K562 (cell line): Measurements from ENCODE around the gene RBL1.

Experiments used
- CBFA2T3 ChIP-seq: fragments of 450-650 bp; IDR thresholded peaks from 2 replicates; pipeline ENCODE4 v1.6.1; 2017
- CHD1 ChIP-seq: fragments of 200-600 bp; sonication (generic); IDR thresholded peaks from one replicate; pipeline ENCODE4 v1.6.1; 2012; ENCODE audit warnings: mild to moderate bottlenecking, moderate library complexity, low read length, inconsistent platforms
- EP300 ChIP-seq: IDR thresholded peaks from 2 replicates; pipeline ENCODE4 v1.6.1; 2012; ENCODE audit warnings: low read length, improper control_type of control experiment
- GABPA ChIP-seq: fragments of 200-800 bp; sonication (Bioruptor generic); conservative IDR thresholded peaks from 2 replicates; pipeline ENCODE4 v1.6.1; 2016; ENCODE audit warnings: low read depth, missing genetic modification characterization, missing compliant biosample characterization
- GABPB2 ChIP-seq: fragments of 250-450 bp; sonication (Bioruptor Pico); conservative IDR thresholded peaks from 2 replicates; pipeline ENCODE4 v1.5.1; 2021; ENCODE audit warnings: mild to moderate bottlenecking
- GTF2F1 ChIP-seq: IDR thresholded peaks from 2 replicates; pipeline ENCODE4 v1.6.1; 2011; ENCODE audit warnings: low read depth, low read length, improper control_type of control experiment
- LEF1 ChIP-seq: fragments of 450-650 bp; IDR thresholded peaks from 2 replicates; pipeline ENCODE4 v1.6.1; 2016; ENCODE audit warnings: mild to moderate bottlenecking
- PHF21A ChIP-seq: fragments of 450-650 bp; IDR thresholded peaks from 2 replicates; pipeline ENCODE4 v1.6.1; 2017; ENCODE audit warnings: low read depth, borderline replicate concordance
- SETDB1 ChIP-seq: IDR thresholded peaks from one replicate; pipeline ENCODE4 v1.6.1; 2012; ENCODE audit warnings: low read length, control low read depth, inconsistent platforms
- TARDBP ChIP-seq: fragments of 450-650 bp; IDR thresholded peaks from 2 replicates; pipeline ENCODE4 v1.6.1; 2016
- ZEB2 ChIP-seq: fragments of 450-650 bp; IDR thresholded peaks from 2 replicates; pipeline ENCODE4 v1.6.1; 2016

GRCh38 chr20:37081717-37082289, 14.0 kb downstream of the RBL1 start:
- TF ChIP-seq GABPA (tag) = no peak
- no peak for TF ChIP-seq GTF2F1
- no peak for TF ChIP-seq CBFA2T3
- no peak for TF ChIP-seq ZEB2
- TF ChIP-seq LEF1 = no peak
- TF ChIP-seq SETDB1 = no peak
- no peak for TF ChIP-seq CHD1
- no peak for TF ChIP-seq GABPB2
- no peak for TF ChIP-seq PHF21A
- TF ChIP-seq EP300 = no peak
- TF ChIP-seq TARDBP = no peak
